H1 (cell line): Measurements from ENCODE around the gene PUS3.

ENCODE experiments used
- CBX5 ChIP-seq: fragments of 300-800, 300-1000 bp; sonication (generic); IDR thresholded peaks from 2 replicates; pipeline ENCODE4 v1.7.1; 2016; ENCODE audit warnings: antibody characterized with exemption, low read length, low read depth
- EP300 ChIP-seq, 2 experiments: IDR thresholded peaks; 1 replicate in 1 of 2; 2 replicates in 1 of 2; pipeline ENCODE4 v1.6.1; 2011 to 2012; ENCODE audit warnings: low read depth in 2 of 2, low read length in 2 of 2, mild to moderate bottlenecking in 2 of 2, borderline replicate concordance in 1 of 2, inconsistent platforms in 1 of 2, moderate library complexity in 1 of 2
- EZH2 ChIP-seq: fragments of 200-600 bp; sonication (generic); IDR thresholded peaks from 2 replicates; pipeline ENCODE4 v1.7.1; 2012; ENCODE audit warnings: low read depth, mild to moderate bottlenecking, moderate library complexity, low read length, inconsistent platforms; ENCODE audit not compliant: severe bottlenecking
- GABPA ChIP-seq: IDR thresholded peaks from 2 replicates; pipeline ENCODE4 v1.6.1; 2011; ENCODE audit warnings: mild to moderate bottlenecking, low read length, moderate library complexity, borderline replicate concordance; ENCODE audit not compliant: insufficient read depth
- JUND ChIP-seq: IDR thresholded peaks from 2 replicates; pipeline ENCODE4 v1.6.1; 2011; ENCODE audit warnings: mild to moderate bottlenecking, improper control_type of control experiment, low read length
- POLR2A ChIP-seq, 2 experiments: IDR thresholded peaks; 1 replicate in 1 of 2; 2 replicates in 1 of 2; pipeline ENCODE4 v1.6.1; 2011; ENCODE audit warnings: low read depth in 2 of 2, low read length in 2 of 2, mild to moderate bottlenecking in 2 of 2; ENCODE audit errors: control extremely low read depth in 1 of 2
- RFX5 ChIP-seq: IDR thresholded peaks from 2 replicates; pipeline ENCODE4 v1.6.1; 2011; ENCODE audit warnings: low read depth, low read length, improper control_type of control experiment, borderline replicate concordance
- YY1 ChIP-seq: IDR thresholded peaks from 2 replicates; pipeline ENCODE4 v1.6.1; 2011; ENCODE audit warnings: low read depth, mild to moderate bottlenecking, low read length
- TF ChIP-seq, protein P1 (sequence below): IDR thresholded peaks from 2 replicates; pipeline ENCODE4 v1.6.1; 2012; ENCODE audit warnings: low read length, inconsistent platforms
- TF ChIP-seq, protein P2 (sequence below): IDR thresholded peaks from 2 replicates; pipeline ENCODE4 v1.6.1; 2012; ENCODE audit warnings: inconsistent platforms
- TF ChIP-seq, protein P3 (sequence below), 3 experiments: IDR thresholded peaks; 1 replicate in 2 of 3; 2 replicates in 1 of 3; pipeline versions ENCODE4 v1.5.1 to v1.6.1; 2011; ENCODE audit warnings: low read length in 3 of 3, mild to moderate bottlenecking in 3 of 3, inconsistent platforms in 2 of 3, low read depth in 1 of 3, moderate library complexity in 1 of 3; ENCODE audit not compliant: insufficient read depth in 1 of 3; ENCODE audit errors: control extremely low read depth in 1 of 3

DNA sequence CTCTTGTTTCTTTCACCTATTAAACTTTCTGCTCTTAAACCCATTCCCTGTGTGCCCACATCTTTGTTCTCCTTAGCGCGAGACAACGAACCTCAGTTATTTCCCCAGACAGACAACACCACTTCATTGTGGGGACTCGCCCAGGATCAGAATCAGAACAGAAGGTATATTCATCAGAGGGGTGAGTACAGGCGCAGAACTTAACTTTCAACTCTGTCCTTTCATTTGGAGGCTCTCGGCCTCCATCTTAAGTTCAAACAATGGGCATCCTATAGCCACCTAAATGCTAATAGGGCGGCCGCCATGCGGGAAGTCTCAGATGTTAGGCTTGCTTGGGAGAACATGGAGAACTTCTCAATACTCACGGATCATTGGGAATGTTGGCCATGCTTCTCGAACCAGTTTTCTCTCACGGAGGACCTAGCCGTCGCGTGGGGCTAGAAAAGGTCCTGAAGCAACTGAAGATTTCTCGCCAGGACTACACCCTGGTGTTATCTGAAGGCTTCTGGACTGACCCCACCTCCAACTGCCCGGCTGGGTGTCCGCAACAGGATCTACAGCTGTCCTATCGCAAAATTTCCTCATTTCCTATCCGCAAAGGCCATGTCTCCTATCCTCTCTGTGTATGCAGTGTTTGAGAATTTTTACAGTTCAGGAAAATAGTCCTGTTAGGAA lies 29.0 kb downstream of the PUS3 start:
- TF ChIP-seq EP300 (IDR thresholded peaks at IDR 0.05; ENCODE audit: borderline replicate concordance in 1 of 2, low read depth in 2 of 2, low read length in 2 of 2) (no peak), YY1 (no peak), GABPA (no peak), EZH2 (no peak), POLR2A (IDR thresholded peaks at IDR 0.05; ENCODE audit: control extremely low read depth in 1 of 2, low read depth in 2 of 2, low read length in 2 of 2) (no peak), CBX5 (no peak), JUND (no peak), RFX5 (no peak)
- TF ChIP-seq, protein P1, sequence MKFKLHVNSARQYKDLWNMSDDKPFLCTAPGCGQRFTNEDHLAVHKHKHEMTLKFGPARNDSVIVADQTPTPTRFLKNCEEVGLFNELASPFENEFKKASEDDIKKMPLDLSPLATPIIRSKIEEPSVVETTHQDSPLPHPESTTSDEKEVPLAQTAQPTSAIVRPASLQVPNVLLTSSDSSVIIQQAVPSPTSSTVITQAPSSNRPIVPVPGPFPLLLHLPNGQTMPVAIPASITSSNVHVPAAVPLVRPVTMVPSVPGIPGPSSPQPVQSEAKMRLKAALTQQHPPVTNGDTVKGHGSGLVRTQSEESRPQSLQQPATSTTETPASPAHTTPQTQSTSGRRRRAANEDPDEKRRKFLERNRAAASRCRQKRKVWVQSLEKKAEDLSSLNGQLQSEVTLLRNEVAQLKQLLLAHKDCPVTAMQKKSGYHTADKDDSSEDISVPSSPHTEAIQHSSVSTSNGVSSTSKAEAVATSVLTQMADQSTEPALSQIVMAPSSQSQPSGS, result no peak
- TF ChIP-seq, protein P2, sequence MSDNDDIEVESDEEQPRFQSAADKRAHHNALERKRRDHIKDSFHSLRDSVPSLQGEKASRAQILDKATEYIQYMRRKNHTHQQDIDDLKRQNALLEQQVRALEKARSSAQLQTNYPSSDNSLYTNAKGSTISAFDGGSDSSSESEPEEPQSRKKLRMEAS, result no peak
- TF ChIP-seq, protein P3, sequence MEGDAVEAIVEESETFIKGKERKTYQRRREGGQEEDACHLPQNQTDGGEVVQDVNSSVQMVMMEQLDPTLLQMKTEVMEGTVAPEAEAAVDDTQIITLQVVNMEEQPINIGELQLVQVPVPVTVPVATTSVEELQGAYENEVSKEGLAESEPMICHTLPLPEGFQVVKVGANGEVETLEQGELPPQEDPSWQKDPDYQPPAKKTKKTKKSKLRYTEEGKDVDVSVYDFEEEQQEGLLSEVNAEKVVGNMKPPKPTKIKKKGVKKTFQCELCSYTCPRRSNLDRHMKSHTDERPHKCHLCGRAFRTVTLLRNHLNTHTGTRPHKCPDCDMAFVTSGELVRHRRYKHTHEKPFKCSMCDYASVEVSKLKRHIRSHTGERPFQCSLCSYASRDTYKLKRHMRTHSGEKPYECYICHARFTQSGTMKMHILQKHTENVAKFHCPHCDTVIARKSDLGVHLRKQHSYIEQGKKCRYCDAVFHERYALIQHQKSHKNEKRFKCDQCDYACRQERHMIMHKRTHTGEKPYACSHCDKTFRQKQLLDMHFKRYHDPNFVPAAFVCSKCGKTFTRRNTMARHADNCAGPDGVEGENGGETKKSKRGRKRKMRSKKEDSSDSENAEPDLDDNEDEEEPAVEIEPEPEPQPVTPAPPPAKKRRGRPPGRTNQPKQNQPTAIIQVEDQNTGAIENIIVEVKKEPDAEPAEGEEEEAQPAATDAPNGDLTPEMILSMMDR (IDR thresholded peaks at IDR 0.05; ENCODE audit: control extremely low read depth in 1 of 3, insufficient read depth in 1 of 3, low read depth in 1 of 3, low read length in 3 of 3), result no peak
